ENCODE results near the gene RFFL. TPM values are rescaled to one million over a fixed set of nuclear protein-coding genes. Genes with fewer than 3 reads are reported as not detected.

Gene RFFL
- total RNA-seq, 1 donor from 2014 or later: 31.5 TPM

DNA sequence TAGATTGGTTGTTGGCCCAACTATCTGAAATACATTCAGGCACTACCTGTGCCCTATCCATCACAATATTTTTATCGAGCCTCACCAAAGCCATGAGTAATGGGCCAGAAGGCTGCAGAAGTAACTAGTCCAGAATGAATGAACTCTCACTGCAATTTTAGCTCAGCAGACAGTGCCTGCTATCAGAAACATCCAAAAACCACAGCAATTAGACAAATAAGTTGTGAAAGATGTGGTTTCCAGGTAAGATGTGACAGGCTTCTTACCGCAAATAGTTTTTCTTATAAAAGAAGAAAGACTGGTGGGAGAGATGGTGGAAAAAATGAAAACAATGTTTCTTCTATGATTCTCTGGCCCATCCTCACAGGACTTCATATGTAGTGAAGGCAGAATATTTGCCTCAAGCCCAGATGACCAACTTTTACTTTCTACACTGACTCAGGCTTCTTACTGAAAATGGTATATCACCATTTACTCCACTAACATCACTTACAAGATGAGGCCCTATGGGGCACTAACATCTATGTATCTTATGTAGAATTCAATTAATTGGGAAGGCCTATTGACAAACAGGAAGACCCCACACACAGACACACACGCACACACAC lies 9.8 kb upstream of the RFFL start:
- no peak overlapping the region for H3K4me3 ChIP-seq (ENCODE audit: low read depth, low read length)
- TF ChIP-seq, protein P1, sequence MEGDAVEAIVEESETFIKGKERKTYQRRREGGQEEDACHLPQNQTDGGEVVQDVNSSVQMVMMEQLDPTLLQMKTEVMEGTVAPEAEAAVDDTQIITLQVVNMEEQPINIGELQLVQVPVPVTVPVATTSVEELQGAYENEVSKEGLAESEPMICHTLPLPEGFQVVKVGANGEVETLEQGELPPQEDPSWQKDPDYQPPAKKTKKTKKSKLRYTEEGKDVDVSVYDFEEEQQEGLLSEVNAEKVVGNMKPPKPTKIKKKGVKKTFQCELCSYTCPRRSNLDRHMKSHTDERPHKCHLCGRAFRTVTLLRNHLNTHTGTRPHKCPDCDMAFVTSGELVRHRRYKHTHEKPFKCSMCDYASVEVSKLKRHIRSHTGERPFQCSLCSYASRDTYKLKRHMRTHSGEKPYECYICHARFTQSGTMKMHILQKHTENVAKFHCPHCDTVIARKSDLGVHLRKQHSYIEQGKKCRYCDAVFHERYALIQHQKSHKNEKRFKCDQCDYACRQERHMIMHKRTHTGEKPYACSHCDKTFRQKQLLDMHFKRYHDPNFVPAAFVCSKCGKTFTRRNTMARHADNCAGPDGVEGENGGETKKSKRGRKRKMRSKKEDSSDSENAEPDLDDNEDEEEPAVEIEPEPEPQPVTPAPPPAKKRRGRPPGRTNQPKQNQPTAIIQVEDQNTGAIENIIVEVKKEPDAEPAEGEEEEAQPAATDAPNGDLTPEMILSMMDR (conservative IDR thresholded peaks at IDR 0.05; ENCODE audit: low read depth, low read length): no peak
- no peak for DNase-seq (ENCODE audit: low read depth)

DNA sequence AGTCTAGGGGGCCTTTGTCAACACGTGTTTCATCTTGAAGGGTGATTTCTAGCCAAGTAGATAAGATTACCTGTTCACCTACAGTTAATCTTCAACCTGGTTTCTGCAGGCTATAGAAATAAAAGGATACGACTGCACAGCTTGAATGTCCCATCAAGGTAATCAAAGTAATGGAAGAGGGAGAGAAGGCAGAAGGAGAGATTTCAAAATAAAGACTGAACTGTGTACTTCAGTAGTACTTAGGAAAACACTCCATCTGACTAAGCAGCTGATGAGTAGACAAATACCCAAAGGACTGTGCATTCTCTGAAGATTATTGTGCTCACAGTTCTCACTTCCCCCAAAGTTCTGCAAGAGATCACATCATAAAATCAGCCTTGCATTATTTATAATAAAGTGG lies 5.8 kb upstream of the RFFL start:
- peak overlapping the region; percentile 7 for H3K4me3 ChIP-seq (ENCODE audit: low read depth, low read length)
- DNase-seq (ENCODE audit: low read depth): no peak
- TF ChIP-seq, protein P1 (conservative IDR thresholded peaks at IDR 0.05; ENCODE audit: low read depth, low read length): no peak

DNA sequence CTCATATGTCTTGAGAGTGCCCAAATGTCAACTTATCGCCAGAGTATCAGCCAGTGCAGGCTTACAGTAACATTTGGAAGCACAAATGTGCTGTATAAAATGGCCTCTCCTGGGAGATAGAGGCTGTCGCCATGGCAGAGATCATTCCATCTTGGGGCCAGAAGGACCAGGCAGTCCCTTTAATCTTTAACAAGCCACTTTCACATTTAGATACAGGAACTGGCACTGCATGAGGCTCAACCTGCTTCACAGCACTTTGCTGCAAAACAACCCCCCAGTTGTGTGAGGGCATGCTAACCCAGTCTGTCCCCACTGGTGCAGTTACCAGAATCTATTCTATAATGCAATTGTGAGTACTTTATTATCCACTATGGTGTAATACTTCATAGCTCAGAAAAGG lies 4.7 kb upstream of the RFFL start:
- no peak for DNase-seq (ENCODE audit: low read depth)
- H3K4me3 ChIP-seq (ENCODE audit: low read depth, low read length): peak overlapping the region; percentile 6
- TF ChIP-seq, protein P1 (conservative IDR thresholded peaks at IDR 0.05; ENCODE audit: low read depth, low read length): no peak

DNA sequence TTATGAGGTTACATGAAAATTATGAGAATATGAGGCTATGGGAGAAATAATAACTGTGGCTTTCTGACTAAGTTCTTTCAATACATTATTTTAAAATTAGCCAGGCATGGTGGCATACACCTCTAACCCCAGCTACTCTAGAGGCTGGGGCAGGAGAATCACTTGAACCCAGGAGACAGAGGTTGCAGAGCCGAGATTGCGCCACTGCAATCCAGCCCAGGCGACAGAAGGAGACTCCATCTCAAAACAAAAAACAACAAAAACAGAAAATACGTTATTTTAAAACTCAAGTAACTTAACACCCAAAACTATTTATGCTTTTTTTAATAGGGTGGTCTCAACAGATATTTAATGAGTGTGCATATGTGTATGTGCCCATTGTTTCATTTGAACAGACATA lies 2.4 kb upstream of the RFFL start:
- TF ChIP-seq, protein P1 (conservative IDR thresholded peaks at IDR 0.05; ENCODE audit: low read depth, low read length): no peak
- H3K4me3 ChIP-seq (ENCODE audit: low read depth, low read length): no peak overlapping the region
- DNase-seq (ENCODE audit: low read depth): no peak

GRCh38 chr17:35064516-35065215 lies 1.2 kb upstream of the RFFL start:
- TF ChIP-seq, protein P1 (conservative IDR thresholded peaks at IDR 0.05; ENCODE audit: low read depth, low read length): no peak
- DNase-seq (ENCODE audit: low read depth): no peak
- no peak overlapping the region for H3K4me3 ChIP-seq (ENCODE audit: low read depth, low read length)

DNA sequence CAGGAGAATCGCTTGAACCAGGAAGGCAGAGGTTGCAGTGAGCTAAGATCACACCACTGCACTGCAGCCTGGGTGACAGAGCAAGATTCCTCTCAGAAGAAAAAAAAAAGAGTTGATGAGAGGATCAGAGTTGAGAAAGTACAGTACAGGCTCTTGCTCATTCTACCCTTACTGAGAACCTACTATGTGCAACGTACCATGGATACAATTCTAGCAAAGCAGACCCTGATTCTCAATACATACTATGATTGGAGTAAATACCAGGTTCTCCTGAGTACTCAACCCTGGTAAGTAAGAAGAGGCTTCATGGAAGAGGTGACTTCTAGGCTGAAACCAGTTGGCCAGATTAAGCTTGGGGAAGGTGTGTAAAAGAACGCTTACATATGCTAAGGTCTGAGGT lies 1.2 kb downstream of the RFFL start:
- DNase-seq (ENCODE audit: low read depth): no peak
- no peak overlapping the region for H3K4me3 ChIP-seq (ENCODE audit: low read depth, low read length)
- TF ChIP-seq, protein P1 (conservative IDR thresholded peaks at IDR 0.05; ENCODE audit: low read depth, low read length): no peak

All from epithelial cell of proximal tubule (primary cell).